ENCODE measurements around the gene ZBTB20.

The ZBTB20 gene

DNA sequence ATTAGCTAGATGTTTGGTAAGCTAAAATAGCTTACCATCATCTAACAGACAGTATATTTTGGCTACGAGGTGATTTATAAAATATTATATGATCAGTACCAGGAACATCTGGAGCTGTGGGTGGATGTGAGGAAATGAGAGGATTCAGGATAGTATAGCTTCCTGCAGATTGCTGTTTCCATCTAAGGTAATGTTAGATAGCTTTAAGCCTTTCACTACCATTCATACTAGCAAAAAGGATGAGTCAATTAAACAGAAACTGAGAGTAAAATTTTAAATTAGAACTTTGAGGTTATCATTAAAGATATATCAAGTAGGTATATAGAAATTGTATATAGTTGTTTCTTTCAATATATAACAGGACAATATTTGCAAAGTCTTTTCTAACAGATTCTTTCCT, 8.0 kb downstream of the ZBTB20 start:
- TF ChIP-seq SPI1 (IDR thresholded peaks at IDR 0.05; ENCODE audit: borderline replicate concordance, low read depth) (no peak), GABPA (IDR thresholded peaks at IDR 0.05; ENCODE audit: low read depth) (no peak), POLR2AphosphoS5 (IDR thresholded peaks at IDR 0.05; ENCODE audit: low read depth) (no peak)
- TF ChIP-seq, protein P1, sequence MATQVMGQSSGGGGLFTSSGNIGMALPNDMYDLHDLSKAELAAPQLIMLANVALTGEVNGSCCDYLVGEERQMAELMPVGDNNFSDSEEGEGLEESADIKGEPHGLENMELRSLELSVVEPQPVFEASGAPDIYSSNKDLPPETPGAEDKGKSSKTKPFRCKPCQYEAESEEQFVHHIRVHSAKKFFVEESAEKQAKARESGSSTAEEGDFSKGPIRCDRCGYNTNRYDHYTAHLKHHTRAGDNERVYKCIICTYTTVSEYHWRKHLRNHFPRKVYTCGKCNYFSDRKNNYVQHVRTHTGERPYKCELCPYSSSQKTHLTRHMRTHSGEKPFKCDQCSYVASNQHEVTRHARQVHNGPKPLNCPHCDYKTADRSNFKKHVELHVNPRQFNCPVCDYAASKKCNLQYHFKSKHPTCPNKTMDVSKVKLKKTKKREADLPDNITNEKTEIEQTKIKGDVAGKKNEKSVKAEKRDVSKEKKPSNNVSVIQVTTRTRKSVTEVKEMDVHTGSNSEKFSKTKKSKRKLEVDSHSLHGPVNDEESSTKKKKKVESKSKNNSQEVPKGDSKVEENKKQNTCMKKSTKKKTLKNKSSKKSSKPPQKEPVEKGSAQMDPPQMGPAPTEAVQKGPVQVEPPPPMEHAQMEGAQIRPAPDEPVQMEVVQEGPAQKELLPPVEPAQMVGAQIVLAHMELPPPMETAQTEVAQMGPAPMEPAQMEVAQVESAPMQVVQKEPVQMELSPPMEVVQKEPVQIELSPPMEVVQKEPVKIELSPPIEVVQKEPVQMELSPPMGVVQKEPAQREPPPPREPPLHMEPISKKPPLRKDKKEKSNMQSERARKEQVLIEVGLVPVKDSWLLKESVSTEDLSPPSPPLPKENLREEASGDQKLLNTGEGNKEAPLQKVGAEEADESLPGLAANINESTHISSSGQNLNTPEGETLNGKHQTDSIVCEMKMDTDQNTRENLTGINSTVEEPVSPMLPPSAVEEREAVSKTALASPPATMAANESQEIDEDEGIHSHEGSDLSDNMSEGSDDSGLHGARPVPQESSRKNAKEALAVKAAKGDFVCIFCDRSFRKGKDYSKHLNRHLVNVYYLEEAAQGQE (IDR thresholded peaks at IDR 0.05; ENCODE audit: insufficient replicate concordance, low read depth) = no peak
- TF ChIP-seq, protein P2, sequence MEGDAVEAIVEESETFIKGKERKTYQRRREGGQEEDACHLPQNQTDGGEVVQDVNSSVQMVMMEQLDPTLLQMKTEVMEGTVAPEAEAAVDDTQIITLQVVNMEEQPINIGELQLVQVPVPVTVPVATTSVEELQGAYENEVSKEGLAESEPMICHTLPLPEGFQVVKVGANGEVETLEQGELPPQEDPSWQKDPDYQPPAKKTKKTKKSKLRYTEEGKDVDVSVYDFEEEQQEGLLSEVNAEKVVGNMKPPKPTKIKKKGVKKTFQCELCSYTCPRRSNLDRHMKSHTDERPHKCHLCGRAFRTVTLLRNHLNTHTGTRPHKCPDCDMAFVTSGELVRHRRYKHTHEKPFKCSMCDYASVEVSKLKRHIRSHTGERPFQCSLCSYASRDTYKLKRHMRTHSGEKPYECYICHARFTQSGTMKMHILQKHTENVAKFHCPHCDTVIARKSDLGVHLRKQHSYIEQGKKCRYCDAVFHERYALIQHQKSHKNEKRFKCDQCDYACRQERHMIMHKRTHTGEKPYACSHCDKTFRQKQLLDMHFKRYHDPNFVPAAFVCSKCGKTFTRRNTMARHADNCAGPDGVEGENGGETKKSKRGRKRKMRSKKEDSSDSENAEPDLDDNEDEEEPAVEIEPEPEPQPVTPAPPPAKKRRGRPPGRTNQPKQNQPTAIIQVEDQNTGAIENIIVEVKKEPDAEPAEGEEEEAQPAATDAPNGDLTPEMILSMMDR (IDR thresholded peaks at IDR 0.05; ENCODE audit: insufficient read depth, low read length) = no peak
- Histone ChIP-seq H3K27ac (replicated peaks) (no peak overlapping the region), H3K27me3 (ENCODE audit: insufficient read depth, poor library complexity, severe bottlenecking) (no peaks in the 10 kb centered on the region), H3K4me3 (replicated peaks; ENCODE audit: insufficient read depth, low read length) (no peak overlapping the region)
- no peak for DNase-seq (ENCODE audit: low read depth in 1 of 2, low spot score in 1 of 2)

GRCh38 chr3:115134648-115135347, 12.3 kb downstream of the ZBTB20 start:
- no peak for TF ChIP-seq GABPA (IDR thresholded peaks at IDR 0.05; ENCODE audit: low read depth)
- no peak overlapping the region for H3K4me3 ChIP-seq (replicated peaks; ENCODE audit: insufficient read depth, low read length)
- no peak overlapping the region for H3K27ac ChIP-seq (replicated peaks)
- DNase-seq (ENCODE audit: low read depth in 1 of 2, low spot score in 1 of 2) = no peak
- H3K27me3 ChIP-seq (ENCODE audit: insufficient read depth, poor library complexity, severe bottlenecking) = no peaks in the 10 kb centered on the region

GRCh38 chr3:115127208-115127607, 19.9 kb downstream of the ZBTB20 start:
- H3K4me3 ChIP-seq (replicated peaks; ENCODE audit: insufficient read depth, low read length) = no peak overlapping the region
- H3K27me3 ChIP-seq (ENCODE audit: insufficient read depth, poor library complexity, severe bottlenecking) = no peaks in the 10 kb centered on the region
- TF ChIP-seq SPI1 (IDR thresholded peaks at IDR 0.05; ENCODE audit: borderline replicate concordance, low read depth) (no peak), POLR2AphosphoS5 (IDR thresholded peaks at IDR 0.05; ENCODE audit: low read depth) (no peak), GABPA (IDR thresholded peaks at IDR 0.05; ENCODE audit: low read depth) (no peak)
- TF ChIP-seq, protein P1 (IDR thresholded peaks at IDR 0.05; ENCODE audit: insufficient replicate concordance, low read depth) = no peak
- TF ChIP-seq, protein P2 (IDR thresholded peaks at IDR 0.05; ENCODE audit: insufficient read depth, low read length) = no peak
- DNase-seq (ENCODE audit: low read depth in 1 of 2, low spot score in 1 of 2) = no peak
- no peak overlapping the region for H3K27ac ChIP-seq (replicated peaks)

GRCh38 chr3:115120597-115120996, 26.5 kb downstream of the ZBTB20 start:
- no peak overlapping the region for H3K27ac ChIP-seq (replicated peaks)
- TF ChIP-seq, protein P2 (IDR thresholded peaks at IDR 0.05; ENCODE audit: insufficient read depth, low read length) = no peak
- no peak for TF ChIP-seq SPI1 (IDR thresholded peaks at IDR 0.05; ENCODE audit: borderline replicate concordance, low read depth)
- TF ChIP-seq, protein P1 (IDR thresholded peaks at IDR 0.05; ENCODE audit: insufficient replicate concordance, low read depth) = no peak
- TF ChIP-seq GABPA (IDR thresholded peaks at IDR 0.05; ENCODE audit: low read depth) = no peak

More at GRCh38 chr3:115120597-115120996, 26.5 kb downstream of the ZBTB20 start:
- no peak for DNase-seq (ENCODE audit: low read depth in 1 of 2, low spot score in 1 of 2)
- no peaks in the 10 kb centered on the region for H3K27me3 ChIP-seq (ENCODE audit: insufficient read depth, poor library complexity, severe bottlenecking)
- H3K4me3 ChIP-seq (replicated peaks; ENCODE audit: insufficient read depth, low read length) = no peak overlapping the region
